ENCODE data around the gene KLHL2.
"Not testable (repeated sequence)": the region's sequence is repeated elsewhere in the genome, so short reads cannot be mapped to it uniquely, and the experiment has no call there.

Gene KLHL2

GRCh38 chr4:165232623-165233433, 25.5 kb downstream of the KLHL2 start:
- DNase-seq (ENCODE audit: low spot score) = not testable (repeated sequence)

DNA sequence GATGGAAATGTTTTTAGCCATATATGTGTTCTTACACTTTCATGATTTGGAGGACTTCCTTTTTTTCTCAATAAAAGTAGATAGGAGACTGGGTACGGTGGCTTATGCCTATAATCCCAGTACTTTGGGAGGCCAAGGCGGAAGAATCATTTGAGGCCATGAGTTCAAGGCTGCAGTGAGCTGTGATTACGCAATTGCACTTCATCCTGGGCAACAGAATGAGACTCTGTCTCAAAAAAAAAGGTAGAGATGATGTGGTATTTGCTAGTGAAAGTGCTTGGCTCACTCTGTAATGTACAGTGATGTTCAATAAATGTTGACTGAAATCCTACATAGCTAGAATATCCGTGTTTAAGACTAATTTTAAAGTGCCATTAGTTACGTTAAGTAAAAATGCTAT, 27.4 kb downstream of the KLHL2 start:
- DNase-seq (ENCODE audit: low spot score) = no peak

- DNase-seq (ENCODE audit: low spot score) = not testable (repeated sequence)
Measured at GRCh38 chr4:165236852-165237251, 29.5 kb downstream of the KLHL2 start.

- not testable (repeated sequence) for DNase-seq (ENCODE audit: low spot score)
Measured at GRCh38 chr4:165238041-165238640, 30.8 kb downstream of the KLHL2 start.

DNA sequence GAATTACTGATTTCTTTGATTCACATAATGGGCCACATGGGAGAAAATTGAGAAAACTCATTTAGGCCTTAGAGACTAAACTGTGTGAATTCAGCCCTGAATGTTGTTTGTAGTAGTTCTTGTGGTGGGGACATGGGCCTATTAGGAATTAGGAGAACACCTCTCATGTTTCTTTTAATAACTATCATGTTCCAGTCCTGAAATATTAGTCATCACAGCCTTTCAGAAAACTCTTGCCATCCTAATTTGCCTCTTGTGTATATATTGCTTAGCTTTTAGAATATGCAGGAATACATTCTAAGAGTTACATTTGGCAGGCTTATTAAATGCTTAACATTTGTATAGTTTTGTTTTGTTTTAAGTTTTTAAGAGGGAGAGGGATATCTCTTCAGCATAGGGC, 33.4 kb downstream of the KLHL2 start:
- not testable (repeated sequence) for DNase-seq (ENCODE audit: low spot score)

DNA sequence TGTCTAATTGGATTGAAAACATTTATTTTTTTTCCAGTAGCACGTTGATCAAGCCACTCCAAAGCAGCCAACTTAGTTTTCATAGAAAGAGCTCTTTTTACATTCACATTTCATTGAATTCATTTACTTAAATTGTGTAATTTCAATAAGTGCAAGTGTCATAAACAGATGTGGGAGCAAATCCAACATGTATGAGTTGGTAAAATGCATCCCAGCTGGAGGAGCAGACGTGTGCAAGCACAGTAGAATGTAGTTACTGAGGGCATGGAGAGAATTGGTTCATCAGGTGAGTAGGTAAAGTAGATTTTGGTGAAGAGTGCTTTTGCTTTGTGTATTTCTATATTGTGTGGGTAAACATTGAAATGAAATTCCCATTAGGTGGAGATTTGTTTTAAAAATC, 36.8 kb downstream of the KLHL2 start:
- DNase-seq (ENCODE audit: low spot score) = not testable (repeated sequence)

DNA sequence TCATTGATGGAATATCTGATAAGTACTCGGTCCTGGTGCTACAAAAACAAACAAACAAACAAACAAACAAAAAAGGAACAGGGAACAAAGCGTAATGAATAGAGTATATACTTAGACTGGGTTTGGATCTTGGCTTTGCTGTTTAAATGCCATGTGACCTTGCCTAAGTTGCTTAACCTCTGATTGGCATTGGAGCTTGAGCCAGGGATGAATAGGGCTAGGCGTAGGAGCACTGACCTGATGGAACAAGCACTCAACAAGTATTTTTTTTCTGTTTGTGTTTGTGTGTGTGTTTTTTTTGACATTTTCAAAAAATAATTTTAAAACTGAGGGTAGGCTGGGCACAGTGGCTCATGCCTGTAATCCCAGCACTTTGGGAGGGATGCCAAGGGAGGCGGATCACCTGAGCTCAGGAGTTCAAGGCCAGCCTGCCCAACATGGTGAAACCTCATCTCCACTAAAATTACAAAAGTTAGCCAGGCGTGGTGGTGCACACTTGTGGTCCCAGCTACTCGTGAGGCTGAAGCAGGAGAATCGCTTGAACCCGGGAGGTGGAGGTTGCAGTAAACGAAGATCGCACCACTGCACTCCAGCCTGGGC, 37.3 kb downstream of the KLHL2 start:
- DNase-seq (ENCODE audit: low spot score) = not testable (repeated sequence)

GRCh38 chr4:165248102-165248501, 40.7 kb downstream of the KLHL2 start:
- no peak for DNase-seq (ENCODE audit: low spot score)

DNA sequence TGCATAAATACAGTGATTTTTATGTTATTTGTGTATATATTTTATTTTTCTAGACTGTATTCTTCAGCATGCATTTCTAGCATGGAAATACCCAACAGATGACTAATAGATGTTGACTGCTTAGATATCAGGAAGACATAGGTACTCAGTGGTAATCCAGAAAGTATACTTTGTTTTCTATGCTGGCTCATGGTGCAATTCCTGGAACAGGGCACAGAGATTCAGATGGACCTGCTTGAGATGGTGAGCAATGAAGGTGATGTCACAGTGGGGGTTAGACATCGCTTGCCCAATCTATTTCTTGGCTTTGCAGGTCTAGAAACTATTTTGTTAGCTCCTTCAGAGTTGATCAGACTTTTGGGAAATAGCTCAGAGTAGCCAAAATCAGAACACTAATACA, 41.5 kb downstream of the KLHL2 start:
- not testable (repeated sequence) for DNase-seq (ENCODE audit: low spot score)

DNA sequence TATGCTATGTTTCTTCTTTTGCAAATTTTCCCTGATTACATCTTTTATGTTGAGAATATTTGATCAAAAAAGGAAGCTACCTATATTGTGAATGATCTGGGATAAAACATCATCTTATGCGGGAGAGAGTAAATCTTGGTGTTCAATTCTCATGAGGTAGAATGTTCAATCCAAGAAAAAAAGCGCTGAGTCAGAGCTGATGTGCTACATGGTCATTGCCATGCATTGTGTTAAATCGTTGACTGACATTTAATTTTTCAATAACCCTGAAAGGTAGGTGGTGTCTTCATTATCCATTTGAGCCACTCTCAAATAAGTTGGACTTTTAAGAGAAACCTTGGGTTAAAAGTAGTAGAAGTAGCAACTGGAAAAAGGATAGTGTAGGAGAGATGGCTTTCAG, 47.4 kb downstream of the KLHL2 start:
- DNase-seq (ENCODE audit: low spot score) = not testable (repeated sequence)

- not testable (repeated sequence) for DNase-seq (ENCODE audit: low spot score)
Measured at GRCh38 chr4:165255439-165255838, 48.1 kb downstream of the KLHL2 start.

GRCh38 chr4:165256074-165256659, 48.8 kb downstream of the KLHL2 start:
- peak; percentile 72 for DNase-seq (ENCODE audit: low spot score)

- not testable (repeated sequence) for DNase-seq (ENCODE audit: low spot score)
Measured at GRCh38 chr4:165259776-165260175, 52.4 kb downstream of the KLHL2 start.

- DNase-seq (ENCODE audit: low spot score) = peak; percentile 6
Measured at GRCh38 chr4:165262306-165262705, 54.9 kb downstream of the KLHL2 start.

DNA sequence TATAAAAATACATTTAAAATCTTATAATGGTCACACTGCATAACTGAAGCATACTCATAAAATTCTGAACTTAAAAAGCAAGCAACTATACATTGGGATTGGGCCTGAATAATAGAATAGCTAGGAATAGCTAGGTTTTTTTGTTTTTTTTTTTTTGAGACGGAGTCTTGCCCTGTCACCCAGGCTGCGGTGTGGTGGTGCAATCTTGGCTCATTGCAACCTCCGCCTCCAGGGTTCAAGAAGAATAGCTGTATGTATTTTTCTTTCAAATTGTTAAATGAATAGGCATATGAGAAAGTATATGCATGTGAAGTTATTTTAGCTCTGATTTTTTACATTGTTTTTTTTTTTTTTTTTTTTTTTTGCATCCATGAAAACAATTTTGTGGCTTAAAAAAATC, 56.1 kb downstream of the KLHL2 start:
- DNase-seq (ENCODE audit: low spot score) = not testable (repeated sequence)

GRCh38 chr4:165269931-165270330, 62.6 kb downstream of the KLHL2 start:
- DNase-seq (ENCODE audit: low spot score) = not testable (repeated sequence)

DNA sequence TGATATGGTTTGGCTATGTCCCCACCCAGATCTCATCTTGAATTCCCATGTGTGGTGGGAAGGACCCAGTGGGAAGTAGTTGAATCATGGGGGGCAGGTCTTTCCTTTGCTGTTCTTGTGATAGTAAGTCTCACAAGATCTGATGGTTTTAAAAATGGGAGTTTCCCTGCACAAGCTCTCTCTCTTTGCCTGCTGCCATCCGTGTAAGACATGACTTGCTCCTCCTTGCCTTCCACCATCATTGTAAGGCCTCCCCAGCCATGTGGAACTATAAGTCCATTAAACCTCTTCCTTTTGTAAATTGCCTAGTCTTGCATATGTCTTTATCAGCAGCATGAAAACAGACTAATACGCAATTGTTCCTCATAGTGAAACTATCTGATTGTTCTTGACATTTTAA, 66.1 kb downstream of the KLHL2 start:
- not testable (repeated sequence) for DNase-seq (ENCODE audit: low spot score)

GRCh38 chr4:165275357-165275756, 68.0 kb downstream of the KLHL2 start:
- not testable (repeated sequence) for DNase-seq (ENCODE audit: low spot score)

DNA sequence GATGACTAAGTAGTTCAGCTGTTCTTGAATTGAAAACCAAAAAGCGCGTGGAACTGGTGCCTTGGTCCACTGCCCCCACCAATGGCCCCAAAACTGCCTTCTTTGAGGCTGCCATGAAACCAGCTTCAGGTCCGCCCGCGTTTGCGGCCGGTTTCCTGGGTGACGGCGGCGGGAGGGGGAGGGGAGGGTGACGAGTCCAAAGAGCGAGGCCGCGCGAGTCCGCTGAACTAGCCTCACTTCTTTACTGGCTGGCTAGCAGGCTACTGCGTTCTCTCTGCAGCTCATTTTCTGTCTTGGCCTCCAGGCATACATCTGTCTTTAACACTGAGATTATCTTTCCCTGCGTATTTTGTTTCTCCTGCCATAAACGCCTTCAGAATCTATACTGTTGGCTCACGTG, 72.2 kb downstream of the KLHL2 start:
- not testable (repeated sequence) for DNase-seq (ENCODE audit: low spot score)

- DNase-seq (ENCODE audit: low spot score) = not testable (repeated sequence)
Measured at GRCh38 chr4:165284697-165285096, 77.3 kb downstream of the KLHL2 start.

DNA sequence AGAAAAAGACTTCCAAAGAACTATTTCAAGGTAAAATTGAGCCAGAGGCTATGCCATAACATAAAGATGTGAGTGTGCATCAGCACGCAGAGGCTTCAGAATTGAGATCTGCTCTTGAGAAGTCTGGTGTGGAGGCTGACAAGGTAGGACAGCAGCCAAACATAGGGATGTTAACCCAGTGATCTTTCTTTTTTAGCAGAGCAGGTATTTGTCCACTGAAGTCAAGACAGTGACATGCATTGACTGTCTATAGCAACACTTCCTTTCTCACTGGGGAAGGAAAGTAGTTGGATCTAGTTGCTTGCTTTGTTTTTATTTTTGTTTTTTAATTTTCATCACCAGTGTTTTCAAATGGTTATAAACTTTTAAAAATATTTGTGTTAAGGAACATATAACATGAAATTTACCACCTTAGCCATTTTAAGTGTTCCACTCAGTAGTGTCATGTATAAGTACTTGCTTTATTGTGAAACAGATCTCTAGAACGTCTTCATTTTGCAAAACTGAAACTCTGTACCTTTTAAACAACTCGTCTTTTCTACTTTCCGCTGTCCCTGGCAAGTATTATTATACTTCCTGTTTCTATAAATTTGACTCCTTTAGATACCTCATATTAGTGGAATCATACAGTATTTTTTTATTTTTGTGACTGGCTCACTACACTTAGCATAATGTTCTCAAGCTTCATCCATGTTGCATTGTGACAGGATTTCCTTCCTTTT, 79.4 kb downstream of the KLHL2 start:
- DNase-seq (ENCODE audit: low spot score) = not testable (repeated sequence)

DNA sequence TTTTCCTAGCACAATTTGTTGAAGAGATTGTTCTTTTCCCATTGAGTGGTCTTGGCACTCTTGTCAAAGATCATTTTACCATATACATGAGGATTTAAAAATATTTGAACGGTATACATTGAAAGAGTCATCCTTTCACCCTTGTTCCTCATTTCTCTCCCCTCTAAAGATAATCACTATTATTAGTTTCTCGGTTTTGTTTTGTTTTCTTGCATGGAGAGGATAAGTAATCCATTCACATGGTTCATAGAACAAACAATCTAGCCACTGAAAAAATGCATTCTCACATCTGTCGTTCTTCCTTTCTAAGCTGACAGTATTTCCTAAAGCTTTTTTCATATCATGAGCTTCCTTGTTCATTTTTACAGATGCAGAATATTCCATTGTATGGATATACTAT, 80.9 kb downstream of the KLHL2 start:
- no peak for DNase-seq (ENCODE audit: low spot score)
